GM23338 (cell line): ENCODE data around the gene GPR61. TPM values are rescaled to one million over a fixed set of nuclear protein-coding genes. Genes with fewer than 3 reads are reported as not detected.

ENCODE experiments used
- ATAC-seq: fragments of 200-7000 bp; cut with Tn5 transposase; 3 replicates; pipeline ENCODE4 v1.9.1; 2020
- DNase-seq: peaks from one replicate; pipeline ENCODE4 v3.0.0-alpha.2; 2015; ENCODE audit warnings: low spot score
- H2AFZ ChIP-seq: fragments of 200-600 bp; sonication (generic); 2 replicates; pipeline ENCODE4 v1.8.0; 2016; ENCODE audit warnings: antibody characterized with exemption, mild to moderate bottlenecking, moderate library complexity
- H3F3A ChIP-seq: fragments of 200-600 bp; sonication (generic); replicated peaks from 2 replicates; pipeline ENCODE4 v1.8.0; 2017; ENCODE audit warnings: antibody characterized with exemption, mixed run types, low read depth
- H3K27ac ChIP-seq: fragments of 200-600 bp; sonication (generic); 2 replicates; pipeline ENCODE4 v1.6.1; 2016; ENCODE audit warnings: low read depth
- H3K27me3 ChIP-seq: fragments of 200-600 bp; sonication (generic); 2 replicates; pipeline ENCODE4 v1.8.0; 2016; ENCODE audit warnings: mild to moderate bottlenecking, mixed run types, moderate library complexity; ENCODE audit not compliant: insufficient read depth
- H3K36me3 ChIP-seq: fragments of 200-600 bp; sonication (generic); 2 replicates; pipeline ENCODE4 v1.8.0; 2016; ENCODE audit warnings: mild to moderate bottlenecking; ENCODE audit not compliant: insufficient read depth
- H3K4me1 ChIP-seq: fragments of 200-600 bp; sonication (generic); 2 replicates; pipeline ENCODE4 v1.8.0; 2016; ENCODE audit warnings: mild to moderate bottlenecking, moderate library complexity; ENCODE audit not compliant: insufficient read depth
- H3K4me2 ChIP-seq: fragments of 200-600 bp; sonication (generic); 2 replicates; pipeline ENCODE4 v1.7.1; 2017; ENCODE audit warnings: mixed run types
- H3K4me3 ChIP-seq: fragments of 200-600 bp; sonication (generic); 2 replicates; pipeline ENCODE4 v1.6.1; 2016; ENCODE audit warnings: mixed run types
- H3K79me2 ChIP-seq: fragments of 200-600 bp; sonication (generic); replicated peaks from 2 replicates; pipeline ENCODE4 v1.8.0; 2017; ENCODE audit warnings: mild to moderate bottlenecking; ENCODE audit not compliant: insufficient read depth
- H3K9me2 ChIP-seq: fragments of 200-600 bp; sonication (generic); 2 replicates; pipeline ENCODE4 v1.8.0; 2017; ENCODE audit not compliant: insufficient read depth
- H4K20me1 ChIP-seq: fragments of 200-600 bp; sonication (generic); replicated peaks from 2 replicates; pipeline ENCODE4 v1.8.0; 2017; ENCODE audit warnings: mild to moderate bottlenecking; ENCODE audit not compliant: insufficient read depth
- H3K27ac Mint-ChIP-seq: 2 replicates; pipeline ENCODE4 v1.8.0; 2020; ENCODE audit warnings: inconsistent platforms, mild to moderate bottlenecking, moderate library complexity, mixed read lengths
- H3K27me3 Mint-ChIP-seq: 3 replicates; pipeline ENCODE4 v1.8.0; 2022; ENCODE audit warnings: low read depth, mild to moderate bottlenecking, moderate library complexity, mixed read lengths, inconsistent platforms; ENCODE audit not compliant: insufficient read depth, poor library complexity
- H3K36me3 Mint-ChIP-seq: 3 replicates; pipeline ENCODE4 v1.8.0; 2021; ENCODE audit warnings: low read depth, mild to moderate bottlenecking, inconsistent platforms, moderate library complexity, mixed read lengths
- H3K4me1 Mint-ChIP-seq: 3 replicates; pipeline ENCODE4 v1.8.0; 2020; ENCODE audit warnings: mild to moderate bottlenecking, inconsistent platforms, mixed read lengths
- H3K4me3 Mint-ChIP-seq: 3 replicates; pipeline ENCODE4 v1.8.0; 2021; ENCODE audit warnings: moderate library complexity, mild to moderate bottlenecking, inconsistent platforms, mixed read lengths
- H3K9me3 Mint-ChIP-seq: 3 replicates; pipeline ENCODE4 v1.8.0; 2020; ENCODE audit warnings: moderate library complexity, mild to moderate bottlenecking, inconsistent platforms, mixed read lengths
- CTCF ChIP-seq, 2 experiments: fragments of 200-600 bp in 1 of 2; sonication (generic) in 1 of 2; conservative IDR thresholded peaks; 2 replicates each; pipeline versions ENCODE4 v1.5.1 to v1.6.1; 2016 to 2017; ENCODE audit warnings: antibody characterized with exemption in 2 of 2, low read depth in 2 of 2, mild to moderate bottlenecking in 2 of 2, moderate library complexity in 1 of 2
- ETS1 ChIP-seq: IDR thresholded peaks from 2 replicates; pipeline ENCODE4 v1.6.1; 2016; ENCODE audit warnings: antibody characterized with exemption
- EZH2 ChIP-seq: fragments of 200-600 bp; sonication (generic); IDR thresholded peaks from one replicate; pipeline ENCODE4 v1.8.0; 2017; ENCODE audit warnings: antibody characterized with exemption, mild to moderate bottlenecking, low read depth; ENCODE audit not compliant: unreplicated experiment
- POLR2AphosphoS5 ChIP-seq: IDR thresholded peaks from 2 replicates; pipeline ENCODE4 v1.6.1; 2016; ENCODE audit warnings: antibody characterized with exemption, low read depth
- ZNF114 ChIP-seq: fragments of 250-450 bp; sonication (Bioruptor Pico); IDR thresholded peaks from 2 replicates; pipeline ENCODE4 v1.5.0; 2020; ENCODE audit warnings: mild to moderate bottlenecking, moderate library complexity
- ZNF462 ChIP-seq: fragments of 250-450 bp; sonication (Bioruptor Pico); IDR thresholded peaks from 2 replicates; pipeline ENCODE4 v1.5.0; 2020; ENCODE audit warnings: mild to moderate bottlenecking, moderate library complexity
- polyA plus RNA-seq: library from polyadenylated mRNA; unstranded; fragments of >200 nt; fragmentation: Nextera tagmentation; extraction: Ambion mirVana; gene quantifications from 2 replicates; pipeline ENCODE4 v1.2.1, GENCODE V29; 2016
- total RNA-seq: library from RNA; depleted of rRNA; stranded (reverse); fragments of >200 nt; shearing (Covaris generic); gene quantifications from 2 replicates; pipeline ENCODE4 v1.2.3, GENCODE V29; 2014

GPR61 gene
- total and polyA plus RNA-seq, 2 experiments from 2014 or later: 0.13 TPM; not detected in 1

- TF ChIP-seq ZNF462 (CRISPR knock-in tag): no peak
- no peak for TF ChIP-seq EZH2
- TF ChIP-seq ZNF114 (CRISPR knock-in tag): no peak
Measured at GRCh38 chr1:109534307-109534858, 5.3 kb upstream of the GPR61 start (continued).

GRCh38 chr1:109535481-109535880 is 4.2 kb upstream of the GPR61 start:
- Histone ChIP-seq H3K36me3 (no peaks in the 10 kb centered on the region), H3F3A (no peaks in the 10 kb centered on the region), H2AFZ (no peak overlapping the region), H3K4me1 (peaks cover 4% of the 10 kb centered on the region; the same call in 1 of the 2 replicates), H3K4me3 (no peak overlapping the region), H4K20me1 (no peaks in the 10 kb centered on the region), H3K9me2 (no peaks in the 10 kb centered on the region), H3K4me2 (no peak overlapping the region), H3K27me3 (no peaks in the 10 kb centered on the region), H3K27ac (no peak overlapping the region), H3K79me2 (no peaks in the 10 kb centered on the region)
- Mint-ChIP-seq H3K27me3 (peaks cover 11% of the 10 kb centered on the region), H3K9me3 (no peaks in the 10 kb centered on the region), H3K4me1 (peaks cover 7% of the 10 kb centered on the region), H3K4me3 (no peak overlapping the region; the same call in 2 of the 3 replicates), H3K36me3 (no peaks in the 10 kb centered on the region), H3K27ac (no peak overlapping the region)
- ATAC-seq (no peak), DNase-seq (no peak)
- no peak for TF ChIP-seq POLR2AphosphoS5
- no peak for TF ChIP-seq ZNF114 (CRISPR knock-in tag)
- TF ChIP-seq ETS1: no peak
- no peak for TF ChIP-seq CTCF (conservative IDR thresholded peaks at IDR 0.05; ENCODE audit: low read depth in 2 of 2)
- TF ChIP-seq ZNF462 (CRISPR knock-in tag): no peak
